GM20000 (cell line): Measurements from ENCODE around the gene DEGS1.

Experiments used
- DNase-seq: peaks from one replicate; pipeline ENCODE4 v3.0.0; 2012; ENCODE audit warnings: low spot score
- CTCF ChIP-seq: IDR thresholded peaks from 2 replicates; pipeline ENCODE4 v1.5.1; 2012; ENCODE audit warnings: mild to moderate bottlenecking, control low read depth; ENCODE audit errors: extremely low read depth, missing control alignments

Gene DEGS1

GRCh38 chr1:224235813-224236493 lies 52.9 kb downstream of the DEGS1 start:
- no peak for DNase-seq
- TF ChIP-seq CTCF: no peak

GRCh38 chr1:224237119-224237881 lies 54.3 kb downstream of the DEGS1 start:
- DNase-seq: no peak
- no peak for TF ChIP-seq CTCF

GRCh38 chr1:224238212-224238611 lies 55.2 kb downstream of the DEGS1 start:
- DNase-seq: no peak

GRCh38 chr1:224238756-224239155 lies 55.7 kb downstream of the DEGS1 start:
- no peak for DNase-seq
- no peak for TF ChIP-seq CTCF

More at GRCh38 chr1:224238212-224238611, 55.2 kb downstream of the DEGS1 start:
- TF ChIP-seq CTCF: no peak
